ENCODE data around the gene CNGB1. TPM values are rescaled to one million over a fixed set of nuclear protein-coding genes. Genes with fewer than 3 reads are reported as not detected.
"Not testable (repeated sequence)": the region's sequence is repeated elsewhere in the genome, so short reads cannot be mapped to it uniquely, and the experiment has no call there.

CNGB1 gene
- total RNA-seq, 2 experiments from 2014 or later, result not detected

DNA sequence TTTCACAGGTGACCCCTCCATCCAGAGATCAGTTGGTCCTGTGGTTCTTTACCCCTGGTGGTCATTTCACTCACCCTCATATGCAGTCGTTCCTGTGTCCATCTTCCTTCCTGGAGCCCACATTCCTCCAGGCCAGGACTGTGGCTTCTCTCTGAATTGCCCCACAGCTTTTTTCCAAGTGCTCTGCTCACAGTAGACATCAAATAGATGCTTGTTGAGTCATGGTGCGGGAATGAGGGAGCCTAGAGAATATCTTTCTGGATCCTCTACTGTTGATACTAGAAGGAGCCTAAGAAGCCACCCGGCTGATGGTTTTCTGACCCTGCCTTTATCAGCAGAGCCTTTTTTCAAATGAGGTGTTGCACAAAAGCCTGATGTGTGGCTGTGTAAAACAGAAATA, 40.7 kb upstream of the CNGB1 start:
- no TSS peak for BruUV-seq (replicated peaks)
- intact Hi-C loops (cut with micrococcal nuclease; ENCODE audit: unreplicated experiment), result no loop called here
- no peak overlapping the region for H3K27ac ChIP-seq (ENCODE audit: low read depth, low read length, poor library complexity, severe bottlenecking)
- POLR2A ChIA-PET, result no interaction called here
- CTCF ChIA-PET (ENCODE audit: unreplicated experiment), result no interaction called here
- no peak overlapping the region for H3K4me3 ChIP-seq (ENCODE audit: low read depth, low read length, poor library complexity, severe bottlenecking)
- H3K79me2 ChIP-seq (ENCODE audit: insufficient read depth, low read depth, low read length), result no peaks in the 10 kb centered on the region
- peaks cover 48% of the 10 kb centered on the region for H3K36me3 ChIP-seq (ENCODE audit: insufficient read depth, low read length)
- no peaks in the 10 kb centered on the region for H3K9me2 ChIP-seq (ENCODE audit: insufficient read depth, low read length)
- H3K9me3 ChIP-seq (ENCODE audit: low read length), result no peaks in the 10 kb centered on the region
- no peak for TF ChIP-seq EZH2phosphoT487 (IDR thresholded peaks at IDR 0.05; ENCODE audit: borderline replicate concordance, low read depth, low read length)
- TF ChIP-seq, protein P1, sequence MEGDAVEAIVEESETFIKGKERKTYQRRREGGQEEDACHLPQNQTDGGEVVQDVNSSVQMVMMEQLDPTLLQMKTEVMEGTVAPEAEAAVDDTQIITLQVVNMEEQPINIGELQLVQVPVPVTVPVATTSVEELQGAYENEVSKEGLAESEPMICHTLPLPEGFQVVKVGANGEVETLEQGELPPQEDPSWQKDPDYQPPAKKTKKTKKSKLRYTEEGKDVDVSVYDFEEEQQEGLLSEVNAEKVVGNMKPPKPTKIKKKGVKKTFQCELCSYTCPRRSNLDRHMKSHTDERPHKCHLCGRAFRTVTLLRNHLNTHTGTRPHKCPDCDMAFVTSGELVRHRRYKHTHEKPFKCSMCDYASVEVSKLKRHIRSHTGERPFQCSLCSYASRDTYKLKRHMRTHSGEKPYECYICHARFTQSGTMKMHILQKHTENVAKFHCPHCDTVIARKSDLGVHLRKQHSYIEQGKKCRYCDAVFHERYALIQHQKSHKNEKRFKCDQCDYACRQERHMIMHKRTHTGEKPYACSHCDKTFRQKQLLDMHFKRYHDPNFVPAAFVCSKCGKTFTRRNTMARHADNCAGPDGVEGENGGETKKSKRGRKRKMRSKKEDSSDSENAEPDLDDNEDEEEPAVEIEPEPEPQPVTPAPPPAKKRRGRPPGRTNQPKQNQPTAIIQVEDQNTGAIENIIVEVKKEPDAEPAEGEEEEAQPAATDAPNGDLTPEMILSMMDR (conservative IDR thresholded peaks at IDR 0.05; ENCODE audit: low read length), result no peak
- no peak for DNase-seq (ENCODE audit: low spot score)
- no peak overlapping the region for H2AFZ ChIP-seq (ENCODE audit: low read length)
- H4K20me1 ChIP-seq (ENCODE audit: insufficient read depth, low read length), result no peaks in the 10 kb centered on the region
- H3K4me2 ChIP-seq (ENCODE audit: low read length), result no peak overlapping the region
- no peaks in the 10 kb centered on the region for H3K4me1 ChIP-seq (ENCODE audit: insufficient read depth, low read length, poor library complexity, severe bottlenecking)

DNA sequence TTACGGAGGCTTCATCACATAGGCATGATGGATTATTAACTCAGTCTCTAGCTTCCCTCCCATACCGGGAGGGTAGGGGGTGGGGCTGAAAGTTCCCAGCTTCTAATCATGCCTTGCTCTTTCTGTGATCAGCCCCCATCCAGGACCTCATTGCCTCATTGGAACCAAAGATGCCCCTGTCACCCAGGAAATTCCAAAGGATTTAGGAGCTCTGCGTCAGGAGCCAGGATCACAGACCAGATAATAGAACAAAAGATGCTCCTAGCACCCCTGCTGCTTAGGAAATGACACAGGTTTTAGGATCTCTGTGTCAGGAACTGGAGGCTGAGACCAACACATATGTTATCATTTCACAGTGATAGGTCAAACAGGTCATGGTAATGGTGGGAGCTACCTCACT, 40.0 kb upstream of the CNGB1 start:
- Histone ChIP-seq H3K9me2 (ENCODE audit: insufficient read depth, low read length) (no peaks in the 10 kb centered on the region), H3K36me3 (ENCODE audit: insufficient read depth, low read length) (peaks cover 55% of the 10 kb centered on the region), H3K4me2 (ENCODE audit: low read length) (no peak overlapping the region), H4K20me1 (ENCODE audit: insufficient read depth, low read length) (no peaks in the 10 kb centered on the region), H3K9me3 (ENCODE audit: low read length) (no peaks in the 10 kb centered on the region), H3K4me3 (ENCODE audit: low read depth, low read length, poor library complexity, severe bottlenecking) (no peak overlapping the region), H3K79me2 (ENCODE audit: insufficient read depth, low read depth, low read length) (no peaks in the 10 kb centered on the region), H2AFZ (ENCODE audit: low read length) (no peak overlapping the region), H3K27ac (ENCODE audit: low read depth, low read length, poor library complexity, severe bottlenecking) (no peak overlapping the region), H3K4me1 (ENCODE audit: insufficient read depth, low read length, poor library complexity, severe bottlenecking) (no peaks in the 10 kb centered on the region)
- no TSS peak for BruUV-seq (replicated peaks)
- no peak for DNase-seq (ENCODE audit: low spot score)
- intact Hi-C loops (cut with micrococcal nuclease; ENCODE audit: unreplicated experiment), result no loop called here
- CTCF ChIA-PET (ENCODE audit: unreplicated experiment), result no interaction called here
- POLR2A ChIA-PET, result interaction anchor here (0.6 kb wide), 1 partner anchor 144 kb away, joined by 3 read pairs; no protein-coding TSS in a partner anchor
- TF ChIP-seq, protein P1 (conservative IDR thresholded peaks at IDR 0.05; ENCODE audit: low read length), result no peak
- no peak for TF ChIP-seq EZH2phosphoT487 (IDR thresholded peaks at IDR 0.05; ENCODE audit: borderline replicate concordance, low read depth, low read length)

DNA sequence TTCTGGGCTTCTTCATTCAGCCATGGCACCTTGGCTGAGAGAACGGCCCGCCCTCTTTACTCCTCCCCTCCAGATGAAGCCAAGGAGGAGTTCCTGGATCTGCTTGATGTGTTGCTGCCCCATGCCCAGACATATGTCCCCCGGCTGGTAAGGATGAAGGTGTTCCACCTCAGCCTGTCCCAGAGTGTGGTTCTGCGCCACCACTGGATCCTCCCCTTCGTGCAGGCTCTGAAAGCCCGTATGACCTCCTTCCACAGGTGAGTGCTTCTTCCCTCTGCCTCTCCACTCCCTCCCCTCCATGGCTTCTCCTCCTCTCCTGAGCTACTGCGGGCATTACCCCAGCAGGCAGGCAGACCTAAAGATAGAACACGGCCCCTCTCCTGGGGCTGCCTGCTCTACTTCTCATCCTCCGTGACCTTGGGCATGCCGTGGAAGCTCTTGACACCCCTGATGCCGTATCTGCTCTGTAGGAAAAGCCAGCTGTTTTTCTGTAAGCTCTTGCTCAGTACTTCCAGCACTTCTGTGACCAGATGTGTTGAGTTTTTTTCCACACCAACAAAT, 39.0 kb upstream of the CNGB1 start:
- Histone ChIP-seq H3K27ac (ENCODE audit: low read depth, low read length, poor library complexity, severe bottlenecking) (no peak overlapping the region), H3K9me2 (ENCODE audit: insufficient read depth, low read length) (no peaks in the 10 kb centered on the region), H2AFZ (ENCODE audit: low read length) (no peak overlapping the region), H3K36me3 (ENCODE audit: insufficient read depth, low read length) (peaks cover 59% of the 10 kb centered on the region), H4K20me1 (ENCODE audit: insufficient read depth, low read length) (no peaks in the 10 kb centered on the region), H3K4me1 (ENCODE audit: insufficient read depth, low read length, poor library complexity, severe bottlenecking) (no peaks in the 10 kb centered on the region), H3K79me2 (ENCODE audit: insufficient read depth, low read depth, low read length) (no peaks in the 10 kb centered on the region), H3K4me3 (ENCODE audit: low read depth, low read length, poor library complexity, severe bottlenecking) (no peak overlapping the region), H3K9me3 (ENCODE audit: low read length) (no peaks in the 10 kb centered on the region), H3K4me2 (ENCODE audit: low read length) (no peak overlapping the region)
- intact Hi-C loops (cut with micrococcal nuclease; ENCODE audit: unreplicated experiment), result loop anchor here (10.0 kb wide), 1 partner anchor 435 kb away; no protein-coding TSS in a partner anchor
- CTCF ChIA-PET (ENCODE audit: unreplicated experiment), result no interaction called here
- TF ChIP-seq, protein P1 (conservative IDR thresholded peaks at IDR 0.05; ENCODE audit: low read length), result no peak
- TF ChIP-seq EZH2phosphoT487 (IDR thresholded peaks at IDR 0.05; ENCODE audit: borderline replicate concordance, low read depth, low read length), result no peak
- no peak for DNase-seq (ENCODE audit: low spot score)
- BruUV-seq (replicated peaks), result no TSS peak
- POLR2A ChIA-PET, result interaction anchor here (0.6 to 0.7 kb wide), 2 partner anchors 68 to 143 kb away, joined by 3 read pairs; no protein-coding TSS in a partner anchor

DNA sequence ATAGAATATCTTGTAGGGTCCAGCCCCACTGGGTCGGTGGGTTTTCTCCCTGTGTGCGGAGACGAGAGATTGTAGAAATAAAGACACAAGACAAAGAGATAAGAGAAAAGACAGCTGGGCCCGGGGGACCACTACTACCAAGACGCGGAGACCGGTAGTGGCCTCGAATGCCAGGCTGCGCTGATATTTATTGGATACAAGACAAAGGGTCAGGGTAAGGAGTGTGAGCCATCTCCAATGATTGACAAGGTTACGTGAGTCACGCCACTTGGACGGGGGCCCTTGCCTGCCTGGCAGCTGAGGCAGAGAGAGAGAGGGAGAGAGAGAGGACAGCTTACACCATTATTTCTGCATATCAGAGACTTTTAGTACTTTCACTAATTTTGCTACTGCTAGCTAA, 33.8 kb upstream of the CNGB1 start:
- intact Hi-C loops (cut with micrococcal nuclease; ENCODE audit: unreplicated experiment), result loop anchor here (5.0 to 10.0 kb wide), 2 partner anchors 247 to 430 kb away; no protein-coding TSS in a partner anchor
- H3K4me3 ChIP-seq (ENCODE audit: low read depth, low read length, poor library complexity, severe bottlenecking); BruUV-seq (replicated peaks); POLR2A ChIA-PET; H3K9me3 ChIP-seq (ENCODE audit: low read length); CTCF ChIA-PET (ENCODE audit: unreplicated experiment); H2AFZ ChIP-seq (ENCODE audit: low read length); H3K27ac ChIP-seq (ENCODE audit: low read depth, low read length, poor library complexity, severe bottlenecking); H3K4me2 ChIP-seq (ENCODE audit: low read length); H4K20me1 ChIP-seq (ENCODE audit: insufficient read depth, low read length); H3K9me2 ChIP-seq (ENCODE audit: insufficient read depth, low read length); H3K79me2 ChIP-seq (ENCODE audit: insufficient read depth, low read depth, low read length); DNase-seq (ENCODE audit: low spot score): not testable (repeated sequence)
- H3K4me1 ChIP-seq (ENCODE audit: insufficient read depth, low read length, poor library complexity, severe bottlenecking), result peaks cover 12% of the 10 kb centered on the region
- H3K36me3 ChIP-seq (ENCODE audit: insufficient read depth, low read length), result peaks cover 46% of the 10 kb centered on the region

Data from OCI-LY7 (cell line).